HepG2 (cell line): Measurements from ENCODE around the gene ANKRD31. TPM values are rescaled to one million over a fixed set of nuclear protein-coding genes. Genes with fewer than 3 reads are reported as not detected.
A peak's percentile ranks its signal among the peaks of the same experiment; 100 is the strongest.

Experiments used
- ATRX ChIP-seq: sonication (generic); formaldehyde crosslinking; IDR thresholded peaks from 2 replicates; pipeline ENCODE4 v1.4.0; 2020; ENCODE audit warnings: missing genetic modification reagents, borderline replicate concordance
- DDIT3 ChIP-seq: sonication (generic); formaldehyde crosslinking; IDR thresholded peaks from 2 replicates; pipeline ENCODE4 v1.4.0; 2020; ENCODE audit warnings: mild to moderate bottlenecking, missing genetic modification reagents
- DNMT3B ChIP-seq: conservative IDR thresholded peaks from 2 replicates; pipeline ENCODE4 v1.6.1; 2016; ENCODE audit warnings: missing biosample characterization, control low read depth
- FOXM1 ChIP-seq: sonication (generic); formaldehyde crosslinking; IDR thresholded peaks from 2 replicates; pipeline ENCODE4 v1.5.0; 2020; ENCODE audit warnings: missing genetic modification reagents
- FUBP1 ChIP-seq: sonication (generic); formaldehyde crosslinking; IDR thresholded peaks from 2 replicates; pipeline ENCODE4 v1.5.1; 2020; ENCODE audit warnings: missing genetic modification reagents, mild to moderate bottlenecking, borderline replicate concordance
- GMEB1 ChIP-seq: sonication (generic); formaldehyde crosslinking; IDR thresholded peaks from 2 replicates; pipeline ENCODE4 v1.5.1; 2020; ENCODE audit warnings: missing genetic modification reagents, mild to moderate bottlenecking, borderline replicate concordance
- MBD4 ChIP-seq: IDR thresholded peaks from 2 replicates; pipeline ENCODE4 v1.6.1; 2012; ENCODE audit warnings: low read length, inconsistent platforms, borderline replicate concordance
- RARG ChIP-seq: sonication (generic); formaldehyde crosslinking; IDR thresholded peaks from 2 replicates; pipeline ENCODE4 v1.4.0; 2020; ENCODE audit warnings: low read depth, mild to moderate bottlenecking, missing genetic modification reagents
- RELA ChIP-seq: sonication (generic); formaldehyde crosslinking; IDR thresholded peaks from 2 replicates; pipeline ENCODE4 v1.4.0; 2020; ENCODE audit warnings: missing genetic modification reagents
- TCF12 ChIP-seq, 2 experiments: fragments of 450-650 bp in 1 of 2; sonication (generic) in 1 of 2; formaldehyde crosslinking in 1 of 2; IDR thresholded peaks; 2 replicates each; pipeline versions ENCODE4 v1.6.1 to v1.8.0; 2017 to 2022; ENCODE audit warnings: antibody characterized with exemption in 1 of 2, mild to moderate bottlenecking in 1 of 2, missing genetic modification reagents in 1 of 2, moderate library complexity in 1 of 2
- TFE3 ChIP-seq: IDR thresholded peaks from 2 replicates; pipeline ENCODE4 v1.6.1; 2016
- ZBTB14 ChIP-seq: sonication (generic); formaldehyde crosslinking; IDR thresholded peaks from 2 replicates; pipeline ENCODE4 v1.4.0; 2020; ENCODE audit warnings: missing genetic modification reagents
- ZFP36 ChIP-seq: fragments of 150-350 bp; IDR thresholded peaks from 2 replicates; pipeline ENCODE4 v1.6.1; 2018; ENCODE audit warnings: borderline replicate concordance, low read length, low read depth; ENCODE audit not compliant: partially characterized antibody
- ZNF12 ChIP-seq: sonication (generic); formaldehyde crosslinking; IDR thresholded peaks from 2 replicates; pipeline ENCODE4 v1.5.0; 2020; ENCODE audit warnings: missing genetic modification reagents
- ZNF44 ChIP-seq: sonication (generic); formaldehyde crosslinking; IDR thresholded peaks from 2 replicates; pipeline ENCODE4 v1.5.1; 2020; ENCODE audit warnings: mild to moderate bottlenecking, missing genetic modification reagents
- ZNF512B ChIP-seq: sonication (generic); formaldehyde crosslinking; IDR thresholded peaks from 2 replicates; pipeline ENCODE4 v1.5.1; 2020; ENCODE audit warnings: missing genetic modification reagents, mild to moderate bottlenecking, borderline replicate concordance
- ZNF776 ChIP-seq: sonication (generic); formaldehyde crosslinking; IDR thresholded peaks from 2 replicates; pipeline ENCODE4 v1.4.0; 2020; ENCODE audit warnings: mild to moderate bottlenecking, missing genetic modification reagents
- ZNF879 ChIP-seq: sonication (generic); formaldehyde crosslinking; IDR thresholded peaks from 2 replicates; pipeline ENCODE4 v1.8.1; 2023; ENCODE audit warnings: missing genetic modification reagents
- polyA plus RNA-seq, 8 experiments: library from polyadenylated mRNA; depleted of rRNA in 3 of 8; stranded (reverse) in 7 of 8; unstranded in 1 of 8; fragments of >200 nt; fragmentation: Illumina TruSeq in 4 of 8; extraction: Trizol in 4 of 8; gene quantifications; 2 replicates each; pipeline versions ENCODE4 v1.2.1 to v1.2.3, GENCODE V29; 2011 to 2016; ENCODE audit warnings: low read depth in 4 of 8, missing spikeins in 1 of 8, mixed read lengths in 1 of 8; ENCODE audit not compliant: insufficient read depth in 1 of 8
- total RNA-seq, 5 experiments: library from RNA; depleted of rRNA; stranded (reverse); fragments of >200 nt; fragmentation: Illumina TruSeq; extraction: Trizol; gene quantifications; 2 replicates each; pipeline ENCODE4 v1.2.3, GENCODE V29; 2016; ENCODE audit warnings: low read depth in 1 of 5

The ANKRD31 gene
- total and polyA plus RNA-seq, 2 of the 13 experiments (the other 11 are each of a cell fraction or from before 2014, with no cell fraction given): 0.01 to 0.09 TPM

- TF ChIP-seq FUBP1 (no peak), ZBTB14 (CRISPR knock-in tag) (peak; percentile 73), DNMT3B (CRISPR knock-in tag) (no peak), ZFP36 (no peak), GMEB1 (CRISPR knock-in tag) (no peak; the same call in 1 of the 2 replicates), ZNF776 (CRISPR knock-in tag) (no peak), MBD4 (no peak), ZNF879 (no peak), RELA (0 out of 2 replicates have a peak, but pooled peaks have one; percentile 43), ZNF44 (CRISPR knock-in tag) (no peak), RARG (0 out of 2 replicates have a peak, but pooled peaks have one; percentile 36), ATRX (CRISPR knock-in tag) (no peak), TFE3 (no peak), TCF12 (IDR thresholded peaks at IDR 0.05) (no peak), TCF12 (CRISPR knock-in tag; IDR thresholded peaks at IDR 0.05) (no peak), ZNF12 (no peak), FOXM1 (no peak), ZNF512B (CRISPR knock-in tag) (peak; percentile 84; the same call in 1 of the 2 replicates), DDIT3 (CRISPR knock-in tag) (no peak)
These were observed 183.2 kb downstream of the ANKRD31 start (continued) for GRCh38 chr5:75053304-75054133.
